ENCODE measurements around the gene CHD6.

The CHD6 gene

DNA sequence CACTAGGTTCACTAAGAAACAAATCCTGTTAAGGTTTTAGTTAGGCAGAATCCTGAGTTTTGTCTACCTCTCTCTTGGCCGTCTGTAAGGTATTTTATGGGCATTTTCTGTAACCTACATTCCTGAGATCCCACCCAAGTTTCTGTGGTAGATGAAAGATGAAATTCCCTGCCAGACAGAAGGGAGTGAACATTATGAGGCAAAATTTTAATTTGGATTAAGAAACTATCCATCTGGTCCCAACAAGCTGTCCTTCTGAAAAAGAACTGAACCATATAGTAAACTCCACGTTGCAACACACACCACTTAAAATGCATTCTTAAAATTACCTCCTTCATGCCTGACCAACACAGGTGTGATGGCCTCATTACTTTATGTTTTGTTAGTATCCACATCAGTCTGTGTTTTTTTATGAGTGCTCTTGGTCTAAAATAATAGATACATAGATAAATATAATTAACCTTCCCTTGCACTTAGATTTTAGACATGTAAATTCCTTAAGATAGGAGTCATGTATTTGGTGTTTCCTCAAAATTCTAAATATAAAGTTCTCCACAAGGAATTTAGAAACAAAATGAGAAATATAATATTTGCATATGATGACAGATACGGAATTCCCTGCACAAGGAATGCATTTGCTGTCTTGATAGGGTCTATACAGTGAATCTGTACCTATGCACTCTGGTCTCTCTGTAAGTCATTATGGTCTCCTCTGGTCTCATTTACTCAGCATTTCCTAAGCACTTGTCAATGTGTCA lies 86.5 kb downstream of the CHD6 start:
- Histone ChIP-seq H3K27ac (replicated peaks) (no peak overlapping the region), H3K4me3 (replicated peaks; ENCODE audit: insufficient read depth, low read length) (no peak overlapping the region), H3K27me3 (ENCODE audit: insufficient read depth, poor library complexity, severe bottlenecking) (no peaks in the 10 kb centered on the region)
- no peak for DNase-seq (ENCODE audit: low read depth in 1 of 2, low spot score in 1 of 2)
- TF ChIP-seq SPI1 (IDR thresholded peaks at IDR 0.05; ENCODE audit: borderline replicate concordance, low read depth) (no peak), GABPA (IDR thresholded peaks at IDR 0.05; ENCODE audit: low read depth) (no peak), POLR2AphosphoS5 (IDR thresholded peaks at IDR 0.05; ENCODE audit: low read depth) (no peak)
- TF ChIP-seq, protein P1, sequence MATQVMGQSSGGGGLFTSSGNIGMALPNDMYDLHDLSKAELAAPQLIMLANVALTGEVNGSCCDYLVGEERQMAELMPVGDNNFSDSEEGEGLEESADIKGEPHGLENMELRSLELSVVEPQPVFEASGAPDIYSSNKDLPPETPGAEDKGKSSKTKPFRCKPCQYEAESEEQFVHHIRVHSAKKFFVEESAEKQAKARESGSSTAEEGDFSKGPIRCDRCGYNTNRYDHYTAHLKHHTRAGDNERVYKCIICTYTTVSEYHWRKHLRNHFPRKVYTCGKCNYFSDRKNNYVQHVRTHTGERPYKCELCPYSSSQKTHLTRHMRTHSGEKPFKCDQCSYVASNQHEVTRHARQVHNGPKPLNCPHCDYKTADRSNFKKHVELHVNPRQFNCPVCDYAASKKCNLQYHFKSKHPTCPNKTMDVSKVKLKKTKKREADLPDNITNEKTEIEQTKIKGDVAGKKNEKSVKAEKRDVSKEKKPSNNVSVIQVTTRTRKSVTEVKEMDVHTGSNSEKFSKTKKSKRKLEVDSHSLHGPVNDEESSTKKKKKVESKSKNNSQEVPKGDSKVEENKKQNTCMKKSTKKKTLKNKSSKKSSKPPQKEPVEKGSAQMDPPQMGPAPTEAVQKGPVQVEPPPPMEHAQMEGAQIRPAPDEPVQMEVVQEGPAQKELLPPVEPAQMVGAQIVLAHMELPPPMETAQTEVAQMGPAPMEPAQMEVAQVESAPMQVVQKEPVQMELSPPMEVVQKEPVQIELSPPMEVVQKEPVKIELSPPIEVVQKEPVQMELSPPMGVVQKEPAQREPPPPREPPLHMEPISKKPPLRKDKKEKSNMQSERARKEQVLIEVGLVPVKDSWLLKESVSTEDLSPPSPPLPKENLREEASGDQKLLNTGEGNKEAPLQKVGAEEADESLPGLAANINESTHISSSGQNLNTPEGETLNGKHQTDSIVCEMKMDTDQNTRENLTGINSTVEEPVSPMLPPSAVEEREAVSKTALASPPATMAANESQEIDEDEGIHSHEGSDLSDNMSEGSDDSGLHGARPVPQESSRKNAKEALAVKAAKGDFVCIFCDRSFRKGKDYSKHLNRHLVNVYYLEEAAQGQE (IDR thresholded peaks at IDR 0.05; ENCODE audit: insufficient replicate concordance, low read depth): no peak
- TF ChIP-seq, protein P2, sequence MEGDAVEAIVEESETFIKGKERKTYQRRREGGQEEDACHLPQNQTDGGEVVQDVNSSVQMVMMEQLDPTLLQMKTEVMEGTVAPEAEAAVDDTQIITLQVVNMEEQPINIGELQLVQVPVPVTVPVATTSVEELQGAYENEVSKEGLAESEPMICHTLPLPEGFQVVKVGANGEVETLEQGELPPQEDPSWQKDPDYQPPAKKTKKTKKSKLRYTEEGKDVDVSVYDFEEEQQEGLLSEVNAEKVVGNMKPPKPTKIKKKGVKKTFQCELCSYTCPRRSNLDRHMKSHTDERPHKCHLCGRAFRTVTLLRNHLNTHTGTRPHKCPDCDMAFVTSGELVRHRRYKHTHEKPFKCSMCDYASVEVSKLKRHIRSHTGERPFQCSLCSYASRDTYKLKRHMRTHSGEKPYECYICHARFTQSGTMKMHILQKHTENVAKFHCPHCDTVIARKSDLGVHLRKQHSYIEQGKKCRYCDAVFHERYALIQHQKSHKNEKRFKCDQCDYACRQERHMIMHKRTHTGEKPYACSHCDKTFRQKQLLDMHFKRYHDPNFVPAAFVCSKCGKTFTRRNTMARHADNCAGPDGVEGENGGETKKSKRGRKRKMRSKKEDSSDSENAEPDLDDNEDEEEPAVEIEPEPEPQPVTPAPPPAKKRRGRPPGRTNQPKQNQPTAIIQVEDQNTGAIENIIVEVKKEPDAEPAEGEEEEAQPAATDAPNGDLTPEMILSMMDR (IDR thresholded peaks at IDR 0.05; ENCODE audit: insufficient read depth, low read length): no peak

DNA sequence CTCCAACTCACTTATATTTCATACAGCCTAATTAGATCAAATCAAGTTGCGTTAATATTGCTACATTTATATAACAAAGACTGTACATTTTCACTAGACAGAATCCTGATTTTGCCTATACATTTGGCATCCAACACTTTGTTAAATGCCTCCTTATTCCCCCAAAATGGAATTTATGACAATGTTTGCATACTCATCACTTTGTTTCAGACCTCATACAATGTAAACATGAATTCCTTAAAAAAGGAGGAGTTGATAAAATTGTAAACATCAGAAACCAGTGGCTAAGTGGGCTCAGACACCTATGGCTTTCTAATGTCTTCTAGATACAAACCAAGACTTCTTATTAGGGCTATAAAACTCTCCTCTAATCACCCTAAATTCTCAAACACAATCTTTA lies 87.3 kb downstream of the CHD6 start:
- DNase-seq (ENCODE audit: low read depth in 1 of 2, low spot score in 1 of 2): no peak
- Histone ChIP-seq H3K27ac (replicated peaks) (no peak overlapping the region), H3K4me3 (replicated peaks; ENCODE audit: insufficient read depth, low read length) (no peak overlapping the region), H3K27me3 (ENCODE audit: insufficient read depth, poor library complexity, severe bottlenecking) (no peaks in the 10 kb centered on the region)
- no peak for TF ChIP-seq POLR2AphosphoS5 (IDR thresholded peaks at IDR 0.05; ENCODE audit: low read depth)
- TF ChIP-seq GABPA (IDR thresholded peaks at IDR 0.05; ENCODE audit: low read depth): no peak
- no peak for TF ChIP-seq SPI1 (IDR thresholded peaks at IDR 0.05; ENCODE audit: borderline replicate concordance, low read depth)
- TF ChIP-seq, protein P1 (IDR thresholded peaks at IDR 0.05; ENCODE audit: insufficient replicate concordance, low read depth): no peak
- TF ChIP-seq, protein P2 (IDR thresholded peaks at IDR 0.05; ENCODE audit: insufficient read depth, low read length): no peak

DNA sequence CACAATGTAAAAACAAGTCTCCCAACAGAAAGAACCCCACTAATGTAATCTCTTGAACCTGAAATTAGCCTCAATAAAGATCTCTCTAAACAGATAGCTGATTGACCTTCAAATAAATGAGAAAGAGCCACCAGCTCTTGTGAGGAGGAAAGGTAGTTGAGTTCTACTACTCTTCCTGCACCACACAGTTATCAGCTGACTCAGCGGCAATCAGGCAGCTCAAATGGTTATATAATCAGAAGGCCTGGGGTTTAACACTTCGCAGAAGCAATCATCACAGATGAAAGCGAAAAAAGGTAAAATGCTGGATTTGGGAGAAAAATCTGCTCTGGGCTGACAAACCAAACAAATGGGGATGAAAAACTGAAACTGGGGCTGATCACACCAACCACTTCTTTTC lies 91.8 kb downstream of the CHD6 start:
- no peak for DNase-seq (ENCODE audit: low read depth in 1 of 2, low spot score in 1 of 2)
- Histone ChIP-seq H3K27ac (replicated peaks) (no peak overlapping the region), H3K27me3 (ENCODE audit: insufficient read depth, poor library complexity, severe bottlenecking) (no peaks in the 10 kb centered on the region), H3K4me3 (replicated peaks; ENCODE audit: insufficient read depth, low read length) (no peak overlapping the region)
- TF ChIP-seq GABPA (IDR thresholded peaks at IDR 0.05; ENCODE audit: low read depth): no peak
- no peak for TF ChIP-seq POLR2AphosphoS5 (IDR thresholded peaks at IDR 0.05; ENCODE audit: low read depth)
- no peak for TF ChIP-seq SPI1 (IDR thresholded peaks at IDR 0.05; ENCODE audit: borderline replicate concordance, low read depth)
- TF ChIP-seq, protein P1 (IDR thresholded peaks at IDR 0.05; ENCODE audit: insufficient replicate concordance, low read depth): no peak
- TF ChIP-seq, protein P2 (IDR thresholded peaks at IDR 0.05; ENCODE audit: insufficient read depth, low read length): no peak
